T47D (cell line): ENCODE data around the gene REV1.

Source experiments
- DNase-seq, 2 experiments: peaks; one replicate each; pipeline versions ENCODE4 v3.0.0 to v3.0.0-alpha.2; 2011 to 2012; ENCODE audit warnings: low read depth in 1 of 2, low spot score in 1 of 2
- JUND ChIP-seq: IDR thresholded peaks from 2 replicates; pipeline ENCODE4 v1.6.1; 2012; ENCODE audit warnings: low read depth
- in situ Hi-C: cut with HindIII; loops from 2 replicates; pipeline ENCODE4 v1.10.0; 2016; ENCODE audit warnings: low sequenced_read_pairs, low pct_unique_long_range_greater_than_20kb

REV1 gene

DNA sequence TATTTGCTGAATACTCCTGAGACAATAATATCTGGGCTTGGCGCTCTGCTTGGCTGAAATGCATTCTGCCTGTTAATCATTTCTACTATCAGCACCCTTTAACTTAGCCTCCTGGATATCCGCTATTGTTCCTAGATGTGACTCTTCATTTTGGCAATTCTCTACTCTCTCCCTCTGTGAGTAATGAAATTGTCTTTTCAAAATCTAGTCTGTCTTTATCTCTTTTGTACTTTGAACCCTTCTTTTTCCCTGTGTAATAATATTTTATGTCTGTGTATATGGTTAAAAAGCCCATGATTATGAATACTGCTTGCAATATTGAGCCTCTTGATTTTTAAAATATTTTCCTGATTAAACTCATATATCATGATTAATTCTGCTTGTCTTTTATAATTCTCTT lies 6.2 kb upstream of the REV1 start:
- no peak for TF ChIP-seq JUND
- in situ Hi-C loops: no loop called here
- DNase-seq: no peak

DNA sequence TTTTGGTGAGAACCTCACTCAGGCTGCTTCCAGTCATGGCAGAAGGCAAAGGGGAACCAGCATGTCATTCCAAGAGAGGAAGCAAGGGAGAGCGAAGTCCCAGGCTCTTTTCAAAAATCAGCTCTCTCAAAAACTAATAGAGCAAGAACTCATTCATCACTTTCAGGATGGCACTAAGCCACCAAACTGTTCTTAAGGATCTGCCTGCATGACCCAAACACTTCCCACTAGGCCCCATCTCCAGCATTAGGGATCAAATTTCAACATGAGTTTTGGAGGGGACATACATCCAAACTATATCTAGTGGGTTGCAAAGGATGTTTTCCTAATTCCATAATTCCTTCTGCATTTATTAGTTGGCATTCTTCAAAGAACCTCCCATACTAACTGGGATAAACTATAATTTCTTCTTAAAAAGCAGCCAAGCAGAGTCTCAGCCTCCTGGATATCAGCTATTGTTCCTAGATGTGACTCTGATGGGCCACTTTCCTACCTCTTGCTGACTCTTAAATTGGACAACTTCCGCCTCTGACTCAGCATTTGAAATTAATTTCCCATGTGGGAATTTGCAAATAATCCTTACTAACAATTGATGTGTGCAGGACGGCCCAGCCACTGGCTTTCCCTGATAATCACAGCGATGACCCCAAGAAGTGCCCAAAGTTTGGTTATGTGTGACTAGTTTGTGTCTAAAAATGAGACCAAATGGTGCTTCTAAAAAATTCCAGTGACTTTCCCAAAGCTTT lies 5.5 kb upstream of the REV1 start:
- DNase-seq: no peak
- no peak for TF ChIP-seq JUND
- in situ Hi-C loops: no loop called here

DNA sequence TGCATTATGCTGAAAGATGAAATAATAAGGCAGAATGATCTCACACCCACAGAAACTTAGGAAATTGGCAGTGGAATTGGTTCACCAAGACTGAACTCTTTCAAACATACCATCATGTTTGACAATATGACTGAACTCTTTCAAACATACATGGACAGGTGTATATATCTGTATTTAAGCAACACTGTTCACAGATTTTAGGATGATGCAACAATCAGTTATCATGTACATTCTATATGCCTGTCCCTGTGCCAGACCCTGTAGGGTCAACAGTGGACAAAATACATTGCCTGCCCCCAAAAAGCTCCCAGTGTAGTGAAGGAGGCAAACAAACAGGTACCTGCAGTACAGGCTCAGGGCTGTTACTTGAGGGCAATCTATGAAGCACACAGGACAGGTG lies 2.9 kb upstream of the REV1 start:
- no peak for DNase-seq
- in situ Hi-C loops: no loop called here
- no peak for TF ChIP-seq JUND

DNA sequence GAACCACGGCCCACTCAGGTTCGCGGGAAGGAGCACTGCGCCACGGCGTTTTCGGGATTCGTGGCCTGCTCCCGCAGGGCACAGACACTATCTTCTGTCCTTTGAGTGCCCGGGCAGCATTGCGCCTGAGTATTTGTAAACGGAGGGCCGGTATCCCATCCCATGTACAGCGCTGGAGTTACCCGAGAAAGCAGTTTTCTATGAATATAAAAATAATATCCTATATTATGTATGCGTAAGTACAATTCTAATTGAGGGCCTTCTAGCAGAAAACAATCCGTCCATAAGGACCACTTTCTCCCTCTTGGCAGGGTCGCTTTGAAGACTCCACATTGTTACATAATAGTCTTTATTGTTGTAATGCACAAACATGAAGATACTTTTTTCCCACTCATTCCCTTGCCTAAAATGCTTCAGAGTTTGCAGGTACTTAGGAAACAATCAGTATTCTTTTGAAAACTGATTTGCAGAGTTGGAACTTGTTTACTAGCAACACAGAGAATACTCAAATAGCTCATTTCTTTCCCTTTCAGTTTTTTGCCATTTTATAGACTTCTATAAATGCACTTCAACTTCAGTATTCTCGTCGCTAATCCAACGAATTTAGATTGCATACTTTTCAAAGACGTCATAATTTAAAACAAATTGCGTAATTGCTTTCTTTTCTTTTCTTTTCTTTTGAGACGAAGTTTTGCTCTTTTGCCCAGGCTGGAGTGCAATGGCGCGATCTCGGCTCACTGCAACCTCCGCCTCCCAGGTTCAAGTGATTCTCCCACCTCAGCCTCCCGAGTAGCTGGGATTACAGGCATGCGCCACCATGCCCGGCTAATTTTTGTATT lies 1.0 kb upstream of the REV1 start:
- TF ChIP-seq JUND: no peak
- DNase-seq: no peak
- in situ Hi-C loops: no loop called here

DNA sequence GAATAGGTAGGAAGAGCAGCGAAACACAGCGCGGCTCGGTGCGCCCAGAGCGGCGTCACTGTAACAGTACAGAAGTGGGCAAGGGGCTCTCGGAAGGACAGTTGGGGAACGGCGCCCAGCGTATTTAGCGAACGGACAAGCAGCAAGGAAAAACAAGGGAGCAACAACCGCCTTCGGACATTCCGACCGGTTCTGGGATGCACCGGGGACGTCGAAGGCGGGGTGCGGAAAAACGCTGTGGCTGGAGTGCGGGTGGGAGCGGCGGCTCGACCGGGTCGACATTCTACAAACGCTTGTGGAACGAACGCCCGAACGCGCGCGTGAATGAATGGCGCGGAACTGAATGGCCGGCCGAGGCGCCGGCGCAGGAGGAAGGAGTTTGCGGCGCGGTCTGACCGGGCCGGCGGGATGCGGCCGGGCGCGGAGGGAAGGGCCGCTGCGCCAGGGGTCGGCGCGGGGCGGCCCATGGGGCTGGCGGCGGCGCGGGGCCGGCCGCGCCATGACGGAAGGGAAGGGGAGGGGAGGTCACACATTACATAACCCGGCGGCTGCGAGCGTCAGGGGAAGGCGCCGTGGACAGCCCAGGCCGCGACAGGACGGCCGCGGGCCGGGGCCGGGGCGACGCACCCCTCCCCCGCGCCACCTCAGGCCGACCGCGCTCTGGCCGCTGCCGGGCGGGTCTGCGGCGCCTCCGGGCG lies 605 bp downstream of the REV1 start:
- in situ Hi-C loops: no loop called here
- DNase-seq: peak; percentile 45 to 69
- no peak for TF ChIP-seq JUND

DNA sequence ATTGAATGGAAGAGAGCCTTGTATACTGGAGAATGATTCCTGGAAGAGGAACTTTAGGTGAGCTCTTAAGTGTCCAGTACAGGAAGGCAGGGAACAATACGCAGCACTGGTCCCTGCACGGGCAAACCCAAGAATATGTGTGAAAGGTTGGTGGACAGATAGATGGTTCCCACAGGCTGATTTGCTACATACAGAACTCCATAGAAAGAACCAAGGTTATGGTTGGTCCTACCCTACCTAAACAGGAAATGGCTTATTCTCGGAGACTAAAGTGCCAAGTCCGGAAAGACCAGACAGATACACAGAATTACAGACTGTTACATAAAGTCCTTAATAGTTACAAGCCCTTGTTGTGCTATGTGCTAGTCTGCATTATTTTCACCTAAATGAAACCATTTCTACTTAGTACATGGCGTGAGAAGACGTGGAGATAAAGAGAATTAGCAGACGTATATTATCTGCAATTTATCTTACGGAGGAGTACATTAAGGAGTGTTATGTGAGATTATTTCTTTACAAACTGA lies 1.2 kb downstream of the REV1 start:
- no peak for TF ChIP-seq JUND
- in situ Hi-C loops: no loop called here
- DNase-seq: peak in 1 of 2 experiments; percentile 39

DNA sequence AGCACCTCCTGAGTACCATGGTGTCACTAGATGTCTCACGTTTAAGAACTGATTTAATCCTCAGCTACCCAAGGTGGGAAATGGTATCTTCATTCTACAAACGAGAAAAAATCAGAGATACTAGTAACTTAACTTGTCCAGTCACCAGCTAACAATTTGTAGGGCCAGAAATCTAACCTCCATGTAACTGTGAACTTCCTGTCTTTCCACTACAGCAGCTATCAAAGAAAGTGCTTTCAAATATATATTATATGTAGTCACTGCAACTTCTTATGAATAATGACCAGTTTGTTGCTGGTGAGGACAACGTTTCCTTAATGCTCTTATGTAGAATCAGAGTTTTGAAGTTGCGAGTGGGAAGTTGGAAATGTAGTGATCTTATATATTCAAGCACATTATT lies 1.9 kb downstream of the REV1 start:
- in situ Hi-C loops: no loop called here
- DNase-seq: no peak
- TF ChIP-seq JUND: no peak

DNA sequence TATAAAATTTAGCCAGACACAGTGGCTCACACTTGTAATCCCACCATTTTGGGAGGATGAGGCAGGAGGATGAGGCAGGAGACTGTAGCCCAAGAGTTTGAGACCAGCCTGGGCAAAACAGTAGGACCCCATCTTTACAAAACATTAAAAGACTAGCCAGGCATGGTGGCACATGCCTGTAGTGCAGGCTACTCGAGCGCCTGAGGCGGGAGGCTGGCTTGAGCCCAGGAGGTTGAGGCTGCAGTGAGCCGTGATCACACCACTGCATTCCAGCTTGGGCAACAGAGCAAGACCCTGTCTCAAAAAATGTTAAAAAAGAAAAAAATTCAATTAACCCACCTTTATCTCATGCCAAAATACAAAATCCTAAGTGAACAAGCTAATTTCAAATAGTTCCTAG lies 4.0 kb downstream of the REV1 start:
- no peak for DNase-seq
- TF ChIP-seq JUND: no peak
- in situ Hi-C loops: no loop called here

DNA sequence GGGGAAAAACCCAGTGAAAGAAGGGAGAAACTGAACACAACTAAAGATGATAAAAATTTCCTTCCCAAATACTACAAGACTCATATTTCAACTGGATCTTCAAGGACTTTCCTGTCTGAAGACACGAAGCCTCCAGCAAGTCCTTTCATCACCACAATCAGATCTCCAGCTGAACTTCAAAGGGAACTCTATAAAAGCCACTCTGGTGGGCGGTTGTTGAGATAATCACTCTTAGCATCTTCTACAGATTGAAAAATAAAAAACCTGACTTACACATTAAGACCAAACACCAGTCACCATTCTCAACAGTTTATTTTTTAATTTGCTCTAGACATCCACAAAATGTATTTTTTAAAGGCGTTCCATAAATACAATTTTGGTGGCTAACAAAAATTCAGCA lies 4.4 kb downstream of the REV1 start:
- no peak for DNase-seq
- in situ Hi-C loops: no loop called here
- no peak for TF ChIP-seq JUND

DNA sequence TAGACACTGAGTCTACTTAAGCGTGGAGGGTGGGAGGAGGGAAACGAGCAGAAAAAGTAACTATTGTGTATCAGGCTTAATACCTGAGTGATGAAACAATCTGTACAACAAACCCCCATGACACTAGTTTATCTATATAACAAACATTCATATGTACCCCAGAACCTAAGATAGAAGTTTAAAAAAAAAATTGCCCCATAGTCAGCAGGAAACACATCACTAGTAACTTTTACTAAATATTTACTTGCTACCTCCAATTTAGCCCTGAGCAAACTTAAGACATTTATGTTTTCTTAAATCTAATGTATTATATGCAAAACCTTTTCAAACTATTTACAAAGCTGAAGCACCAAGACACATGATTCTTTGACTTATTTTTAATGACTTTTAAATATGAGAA lies 5.6 kb downstream of the REV1 start:
- TF ChIP-seq JUND: no peak
- in situ Hi-C loops: no loop called here
- DNase-seq: no peak

DNA sequence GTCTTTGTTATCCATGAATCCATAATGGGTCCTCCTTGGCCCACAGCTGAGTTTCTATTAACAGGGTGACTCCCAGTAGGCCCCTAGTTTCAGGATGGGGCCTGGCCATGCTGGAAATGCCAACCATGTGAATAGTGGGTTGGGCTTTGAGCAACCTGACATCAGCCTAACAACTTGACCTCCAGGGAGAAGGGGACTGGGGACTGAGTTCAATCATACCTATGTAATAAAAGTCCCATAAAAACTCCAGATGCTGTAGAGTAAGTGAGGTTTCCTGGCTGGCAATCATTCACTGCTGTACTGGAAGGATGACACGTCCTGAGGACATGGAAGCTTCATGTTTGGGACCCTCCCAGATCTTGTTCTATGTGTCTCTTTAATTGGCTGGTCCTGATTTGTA lies 7.9 kb downstream of the REV1 start:
- DNase-seq: no peak
- no peak for TF ChIP-seq JUND
- in situ Hi-C loops: no loop called here

DNA sequence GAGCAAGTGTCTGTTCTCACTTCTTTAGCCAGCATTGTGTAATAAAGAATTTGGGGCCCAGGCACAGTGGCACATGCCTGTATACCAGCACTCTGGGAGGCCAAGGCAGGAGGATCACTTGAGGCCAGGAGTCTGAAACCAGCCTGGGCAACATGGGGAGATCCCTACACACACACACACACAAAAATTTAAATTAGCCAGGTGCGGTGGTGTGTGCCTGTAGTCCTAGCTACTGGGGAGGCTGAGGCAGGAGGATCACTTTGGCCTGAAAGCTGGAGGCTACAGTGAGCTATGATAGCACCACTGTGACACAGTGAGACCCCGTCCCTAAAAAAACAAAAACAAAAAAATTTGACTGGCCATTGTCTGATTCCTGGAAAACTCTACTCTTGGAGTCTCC lies 8.3 kb downstream of the REV1 start:
- no peak for TF ChIP-seq JUND
- in situ Hi-C loops: no loop called here
- DNase-seq: no peak

DNA sequence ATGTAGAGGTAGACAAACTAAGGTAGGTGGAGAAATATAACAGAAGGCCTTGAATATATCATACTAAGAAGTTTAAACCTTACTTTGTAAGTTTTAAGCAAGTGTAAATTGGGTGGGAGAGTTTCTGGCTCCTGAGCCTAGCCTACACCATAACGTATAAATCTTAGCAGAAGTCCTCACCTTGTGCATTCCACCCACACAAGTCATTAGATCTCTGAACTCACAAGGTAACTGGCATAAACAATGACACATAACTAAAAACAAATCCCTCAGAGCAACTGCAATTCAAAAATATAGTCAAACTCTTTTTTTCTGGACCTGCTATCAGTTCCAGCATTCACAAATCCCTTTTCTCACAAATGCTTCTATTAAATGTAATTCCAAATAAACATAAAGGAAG lies 9.4 kb downstream of the REV1 start:
- no peak for TF ChIP-seq JUND
- in situ Hi-C loops: no loop called here
- DNase-seq: no peak
